CD4-positive, alpha-beta memory T cell (primary cell): ENCODE data around the gene PXYLP1. TPM values are rescaled to one million over a fixed set of nuclear protein-coding genes. Genes with fewer than 3 reads are reported as not detected.

Experiments
- CTCF ChIA-PET: fragments of 350-600 bp; sonication (Branson Sonifier 250); formaldehyde crosslinking; loops from one replicate; lab custom pipeline; 2021; ENCODE audit warnings: inconsistent platforms; ENCODE audit not compliant: partially characterized antibody; lab: Charles Lee
- POLR2A ChIA-PET: fragments of 350-600 bp; sonication (Branson Sonifier 250); formaldehyde crosslinking; loops from one replicate; lab custom pipeline; 2021; ENCODE audit not compliant: partially characterized antibody; lab: Charles Lee
- DNase-seq, 5 donors: peaks; one replicate each; pipeline versions ENCODE4 v3.0.0 to v3.0.0-alpha.2; 2020 to 2022; ENCODE audit warnings: mixed read lengths in 1 of 5
- H3K27ac ChIP-seq: one replicate; pipeline ENCODE4 v1.7.0; 2013; ENCODE audit warnings: low read depth, low read length
- H3K27me3 ChIP-seq: 2 replicates; pipeline ENCODE4 v1.7.0; 2013; ENCODE audit warnings: mild to moderate bottlenecking, low read length, moderate library complexity; ENCODE audit not compliant: insufficient read depth
- H3K36me3 ChIP-seq: 2 replicates; pipeline ENCODE4 v1.7.0; 2013; ENCODE audit warnings: mild to moderate bottlenecking, low read length, moderate library complexity; ENCODE audit not compliant: insufficient read depth
- H3K4me1 ChIP-seq: 2 replicates; pipeline ENCODE4 v1.7.0; 2013; ENCODE audit warnings: mild to moderate bottlenecking, low read length, moderate library complexity; ENCODE audit not compliant: insufficient read depth
- H3K4me3 ChIP-seq, 2 donors: one replicate each; pipeline ENCODE4 v1.7.0; 2013; ENCODE audit warnings: low read length in 2 of 2, mild to moderate bottlenecking in 1 of 2
- H3K9me3 ChIP-seq, 2 donors: one replicate each; pipeline ENCODE4 v1.7.0; 2013; ENCODE audit warnings: low read length in 2 of 2, control low read depth in 1 of 2; ENCODE audit not compliant: control insufficient read depth in 1 of 2
- H3K27ac Mint-ChIP-seq, 7 donors: one replicate each; pipeline ENCODE4 v1.8.0; 2020 to 2021; ENCODE audit warnings: mixed read lengths in 7 of 7, mild to moderate bottlenecking in 6 of 7, inconsistent platforms in 3 of 7, moderate library complexity in 3 of 7
- H3K27me3 Mint-ChIP-seq, 2 donors: one replicate each; pipeline ENCODE4 v1.8.0; 2020 to 2021; ENCODE audit warnings: mixed read lengths in 2 of 2
- H3K36me3 Mint-ChIP-seq, 2 donors: one replicate each; pipeline ENCODE4 v1.8.0; 2020 to 2021; ENCODE audit warnings: mixed read lengths in 2 of 2, inconsistent platforms in 1 of 2, mild to moderate bottlenecking in 1 of 2
- H3K4me1 Mint-ChIP-seq, 4 donors: one replicate each; pipeline ENCODE4 v1.8.0; 2020 to 2021; ENCODE audit warnings: mixed read lengths in 4 of 4, mild to moderate bottlenecking in 1 of 4
- H3K4me3 Mint-ChIP-seq, 8 donors: one replicate each; pipeline ENCODE4 v1.8.0; 2020 to 2021; ENCODE audit warnings: mixed read lengths in 8 of 8, mild to moderate bottlenecking in 7 of 8, moderate library complexity in 6 of 8, inconsistent platforms in 3 of 8
- H3K9me3 Mint-ChIP-seq, 8 donors: one replicate each; pipeline ENCODE4 v1.8.0; 2020 to 2021; ENCODE audit warnings: mixed read lengths in 8 of 8, mild to moderate bottlenecking in 5 of 8, inconsistent platforms in 3 of 8, moderate library complexity in 1 of 8
- intact Hi-C: fragments of 100-400 bp; cut with micrococcal nuclease; formaldehyde crosslinking; loops from one replicate; pipeline ENCODE4 v1.15.1; 2023
- polyA plus RNA-seq, 2 donors: library from polyadenylated mRNA; unstranded; fragments of 300-500 nt; fragmentation: Illumina TruSeq; gene quantifications; one replicate each; pipeline ENCODE4 v1.2.3, GENCODE V29; 2021
- total RNA-seq, 2 experiments: library from RNA; stranded (reverse); gene quantifications; one replicate each; pipeline ENCODE4 v1.2.3, GENCODE V29; 2021

The PXYLP1 gene
- total and polyA plus RNA-seq, 4 experiments from 2014 or later = 5.2 to 22.6 (median 12.0) TPM

DNA sequence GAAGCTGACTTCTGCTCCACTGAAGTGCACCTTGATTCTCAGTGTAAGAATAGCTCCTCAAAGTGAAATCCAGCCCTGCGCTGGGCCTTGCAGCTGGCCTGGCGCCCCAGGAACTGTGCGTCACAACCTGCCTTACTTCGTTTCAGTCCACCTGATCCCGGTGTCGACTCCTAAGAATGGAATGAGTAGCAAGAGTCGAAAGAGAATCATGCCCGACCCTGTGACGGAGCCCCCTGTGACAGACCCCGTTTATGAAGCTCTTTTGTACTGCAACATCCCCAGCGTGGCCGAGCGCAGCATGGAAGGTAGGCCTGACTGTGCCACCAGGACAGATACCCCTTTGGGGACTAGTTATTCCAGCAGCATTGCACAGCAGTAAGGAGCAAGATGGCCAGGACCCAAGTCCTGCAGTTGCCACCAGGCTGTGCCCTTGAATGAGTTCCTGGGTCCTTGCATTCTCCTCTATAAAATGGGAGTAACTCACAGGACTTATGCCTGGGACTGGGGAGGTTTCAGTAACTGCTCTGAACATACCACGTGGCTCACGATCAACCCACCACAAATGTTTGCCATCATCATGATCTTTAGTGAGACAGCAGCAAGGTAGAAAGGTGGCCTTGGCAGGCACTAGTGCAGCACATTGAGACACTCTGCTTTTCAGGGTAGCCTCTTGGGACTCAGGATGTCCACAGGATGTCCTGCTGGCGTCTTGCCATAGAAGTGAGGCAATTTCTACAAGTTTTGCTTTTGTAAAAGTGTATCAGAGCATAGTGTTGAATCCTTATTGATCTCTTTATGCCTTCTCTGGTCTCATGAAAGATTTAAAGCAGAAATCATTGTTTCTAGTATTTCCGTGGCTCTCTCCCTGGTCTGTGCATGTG, 46.8 kb downstream of the PXYLP1 start:
- intact Hi-C loops = loop anchor here (1.0 kb wide), 2 partner anchors 11 to 47 kb away; partner anchors contain the start of gene PXYLP1
- peak overlapping the region in 1 of 7 donors; percentile 36 for H3K27ac Mint-ChIP-seq
- H3K36me3 ChIP-seq = no peaks in the 10 kb centered on the region
- H3K36me3 Mint-ChIP-seq = peaks cover 20 to 27% of the 10 kb centered on the region in 2 donors
- H3K27me3 ChIP-seq = no peaks in the 10 kb centered on the region
- H3K4me1 ChIP-seq = peaks cover 23% of the 10 kb centered on the region
- H3K27ac ChIP-seq = no peak overlapping the region
- H3K4me3 ChIP-seq = no peak overlapping the region
- H3K27me3 Mint-ChIP-seq = no peaks in the 10 kb centered on the region
- DNase-seq = no peak
- H3K4me1 Mint-ChIP-seq = peaks cover 23 to 34% (median 27%) of the 10 kb centered on the region in 4 donors
- POLR2A ChIA-PET = interaction anchor here (1.2 to 4.0 kb wide), 3 partner anchors 11 to 46 kb away, joined by 5 to 36 read pairs (median 12); partner anchors contain the start of gene PXYLP1
- CTCF ChIA-PET = interaction anchor here (0.6 to 4.1 kb wide), 13 partner anchors 8 to 271 kb away, joined by 3 to 47 read pairs (median 4); partner anchors contain the start of gene PXYLP1
- H3K9me3 ChIP-seq = no peaks in the 10 kb centered on the region
- H3K9me3 Mint-ChIP-seq = no peaks in the 10 kb centered on the region
- no peak overlapping the region for H3K4me3 Mint-ChIP-seq

DNA sequence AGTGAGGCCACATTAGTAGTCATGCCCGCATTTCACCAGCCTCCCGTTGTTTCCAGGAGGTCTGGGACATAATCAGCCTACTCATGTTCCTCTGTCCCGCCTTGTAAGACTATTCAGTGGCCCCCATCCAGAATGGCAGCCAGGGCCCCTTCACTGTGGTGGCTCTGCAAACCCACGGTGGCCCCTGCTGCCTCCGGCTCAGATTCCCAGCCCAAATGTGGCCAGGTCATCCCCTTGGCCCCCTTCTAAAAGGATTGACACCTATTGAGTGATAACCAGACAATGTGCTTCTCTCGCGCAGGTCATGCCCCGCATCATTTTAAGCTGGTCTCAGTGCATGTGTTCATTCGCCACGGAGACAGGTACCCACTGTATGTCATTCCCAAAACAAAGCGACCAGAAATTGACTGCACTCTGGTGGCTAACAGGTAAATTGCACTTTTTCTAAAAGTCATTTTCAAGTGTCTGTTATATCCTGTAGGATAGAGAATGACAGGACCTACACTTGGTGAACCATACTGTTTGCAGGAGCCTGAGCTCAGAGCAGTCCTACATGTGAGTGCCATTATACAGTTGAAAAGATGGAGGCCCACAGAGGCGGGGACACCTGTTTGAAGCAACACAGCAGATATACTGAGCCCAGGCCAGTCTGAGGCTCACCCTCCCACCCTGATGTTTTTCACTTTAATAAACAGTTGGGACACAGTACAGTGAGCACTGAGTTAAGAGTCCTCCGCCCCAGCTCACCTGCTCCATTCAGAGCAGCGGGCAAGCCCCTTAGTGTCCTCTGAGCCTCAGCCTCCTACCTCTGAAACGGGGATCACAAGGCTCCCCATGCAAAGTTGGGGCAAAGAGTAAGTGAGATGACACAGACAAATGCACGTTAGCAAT, 47.7 kb downstream of the PXYLP1 start:
- intact Hi-C loops = loop anchor here (1.0 kb wide), 2 partner anchors 12 to 48 kb away; partner anchors contain the start of gene PXYLP1
- CTCF ChIA-PET = interaction anchor here (0.9 to 4.1 kb wide), 12 partner anchors 9 to 173 kb away, joined by 3 to 47 read pairs (median 3); partner anchors contain the start of gene PXYLP1
- Histone ChIP-seq H3K27ac (no peak overlapping the region), H3K4me1 (peaks cover 18% of the 10 kb centered on the region), H3K36me3 (no peaks in the 10 kb centered on the region), H3K9me3 (no peaks in the 10 kb centered on the region), H3K27me3 (no peaks in the 10 kb centered on the region), H3K4me3 (no peak overlapping the region)
- peak overlapping the region in 2 of 7 donors; percentile 36 to 48 for H3K27ac Mint-ChIP-seq
- peak in 4 of 5 donors; percentile 24 to 39 (median 26) for DNase-seq
- H3K4me3 Mint-ChIP-seq = peak overlapping the region in 2 of 8 donors; percentile 2 to 14
- no peaks in the 10 kb centered on the region for H3K27me3 Mint-ChIP-seq
- POLR2A ChIA-PET = interaction anchor here (1.2 to 4.0 kb wide), 2 partner anchors 12 to 47 kb away, joined by 12 to 36 read pairs; partner anchors contain the start of gene PXYLP1
- H3K36me3 Mint-ChIP-seq = peaks cover 27 to 35% of the 10 kb centered on the region in 2 donors
- peaks cover 16 to 25% (median 19%) of the 10 kb centered on the region in 4 donors for H3K4me1 Mint-ChIP-seq
- H3K9me3 Mint-ChIP-seq = no peaks in the 10 kb centered on the region

DNA sequence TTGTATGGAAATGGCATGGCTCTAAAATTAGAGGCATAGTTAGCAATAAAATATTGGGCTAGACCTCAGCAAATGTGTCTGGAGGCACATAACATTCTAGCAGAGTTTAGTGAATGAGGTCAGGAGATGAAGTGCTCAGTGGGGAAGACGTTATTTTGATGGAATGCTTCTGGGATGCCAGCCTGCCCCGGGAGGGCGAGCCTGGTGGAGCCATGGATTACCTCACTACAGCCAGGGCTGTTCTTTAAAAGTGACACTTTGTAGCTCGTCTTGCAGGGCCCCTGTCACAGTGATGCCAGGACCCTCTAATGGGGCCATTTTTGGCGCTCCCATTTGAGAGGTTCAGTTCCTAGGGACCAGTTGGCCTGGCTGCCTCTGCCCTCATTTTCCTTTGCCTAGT, 48.5 kb downstream of the PXYLP1 start:
- Mint-ChIP-seq H3K4me3 (no peak overlapping the region), H3K27ac (no peak overlapping the region), H3K36me3 (peaks cover 31 to 37% of the 10 kb centered on the region in 2 donors), H3K4me1 (peaks cover 9 to 17% (median 12%) of the 10 kb centered on the region in 4 donors), H3K27me3 (no peaks in the 10 kb centered on the region), H3K9me3 (no peaks in the 10 kb centered on the region)
- H3K4me1 ChIP-seq = peaks cover 11% of the 10 kb centered on the region
- POLR2A ChIA-PET = interaction anchor here (1.2 to 4.0 kb wide), 3 partner anchors 13 to 48 kb away, joined by 4 to 36 read pairs (median 12); partner anchors contain the start of gene PXYLP1
- no peaks in the 10 kb centered on the region for H3K27me3 ChIP-seq
- DNase-seq = no peak
- no peak overlapping the region for H3K4me3 ChIP-seq
- intact Hi-C loops = no loop called here
- no peak overlapping the region for H3K27ac ChIP-seq
- CTCF ChIA-PET = interaction anchor here (0.9 to 4.1 kb wide), 13 partner anchors 9 to 172 kb away, joined by 3 to 47 read pairs (median 3); partner anchors contain the start of gene PXYLP1
- no peaks in the 10 kb centered on the region for H3K9me3 ChIP-seq
- no peaks in the 10 kb centered on the region for H3K36me3 ChIP-seq

DNA sequence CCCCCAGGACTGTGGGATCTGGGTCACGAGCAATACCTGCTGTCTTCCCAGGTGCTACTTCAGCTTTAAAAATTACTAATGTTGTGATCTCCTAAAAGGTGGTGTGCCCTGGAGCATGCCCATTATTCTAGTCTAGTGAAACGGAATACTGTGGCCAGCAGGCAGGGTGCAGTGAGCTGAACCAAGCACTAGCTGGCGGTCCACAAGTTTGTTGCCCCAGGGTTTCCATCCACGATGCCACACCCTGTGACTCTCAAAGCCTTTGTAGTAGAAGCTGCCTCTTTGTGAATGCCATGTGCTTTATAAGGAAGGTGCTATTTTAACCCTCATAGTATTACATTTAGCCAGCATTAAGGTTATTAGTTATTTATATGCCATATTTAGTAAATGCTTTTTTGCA, 49.1 kb downstream of the PXYLP1 start:
- Histone ChIP-seq H3K4me1 (peaks cover 6% of the 10 kb centered on the region), H3K27me3 (no peaks in the 10 kb centered on the region), H3K4me3 (no peak overlapping the region), H3K9me3 (no peaks in the 10 kb centered on the region), H3K27ac (no peak overlapping the region), H3K36me3 (no peaks in the 10 kb centered on the region)
- Mint-ChIP-seq H3K9me3 (no peaks in the 10 kb centered on the region), H3K27ac (no peak overlapping the region), H3K4me3 (no peak overlapping the region), H3K4me1 (peaks cover 6 to 11% (median 7%) of the 10 kb centered on the region in 4 donors), H3K36me3 (peaks cover 31 to 37% of the 10 kb centered on the region in 2 donors), H3K27me3 (no peaks in the 10 kb centered on the region)
- no peak for DNase-seq
- intact Hi-C loops = no loop called here
- CTCF ChIA-PET = interaction anchor here (1.3 to 4.1 kb wide), 5 partner anchors 15 to 172 kb away, joined by 3 to 15 read pairs (median 3); partner anchors contain the start of gene PXYLP1
- POLR2A ChIA-PET = interaction anchor here (1.2 to 4.0 kb wide), 3 partner anchors 14 to 49 kb away, joined by 4 to 36 read pairs (median 11); partner anchors contain the start of gene PXYLP1

DNA sequence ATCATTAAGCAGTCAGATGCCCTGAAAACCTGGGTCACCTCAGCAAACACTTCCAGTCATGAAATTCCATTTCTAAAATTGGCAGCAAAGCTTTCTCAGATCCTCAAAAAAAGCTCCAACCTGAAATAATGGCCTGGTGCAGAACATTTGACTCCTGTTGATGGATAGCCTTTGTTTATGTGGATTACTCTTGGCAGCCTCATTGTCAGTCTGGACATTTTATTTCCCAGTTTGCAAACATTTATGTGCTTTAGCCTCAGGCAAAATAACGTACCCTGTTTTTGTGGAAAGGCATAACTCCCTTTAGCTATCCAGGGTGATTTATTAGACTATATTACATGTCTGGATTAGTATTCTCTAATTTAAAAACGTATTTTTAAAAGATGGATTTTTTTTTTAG, 53.9 kb downstream of the PXYLP1 start:
- Mint-ChIP-seq H3K9me3 (no peaks in the 10 kb centered on the region), H3K36me3 (peaks cover 55 to 56% of the 10 kb centered on the region in 2 donors), H3K27ac (peak overlapping the region in 1 of 7 donors; percentile 18), H3K4me3 (no peak overlapping the region), H3K27me3 (no peaks in the 10 kb centered on the region), H3K4me1 (peaks cover 0 to 3% (median 0%) of the 10 kb centered on the region in 4 donors)
- ChIA-PET CTCF (interaction anchor here (1.6 to 1.9 kb wide), 2 partner anchors 54 to 167 kb away, joined by 7 to 9 read pairs; partner anchors contain the start of gene PXYLP1), POLR2A (no interaction called here)
- H3K36me3 ChIP-seq = no peaks in the 10 kb centered on the region
- intact Hi-C loops = no loop called here
- no peak overlapping the region for H3K27ac ChIP-seq
- no peaks in the 10 kb centered on the region for H3K9me3 ChIP-seq
- no peak for DNase-seq
- no peaks in the 10 kb centered on the region for H3K27me3 ChIP-seq
- H3K4me1 ChIP-seq = no peaks in the 10 kb centered on the region
- no peak overlapping the region for H3K4me3 ChIP-seq

DNA sequence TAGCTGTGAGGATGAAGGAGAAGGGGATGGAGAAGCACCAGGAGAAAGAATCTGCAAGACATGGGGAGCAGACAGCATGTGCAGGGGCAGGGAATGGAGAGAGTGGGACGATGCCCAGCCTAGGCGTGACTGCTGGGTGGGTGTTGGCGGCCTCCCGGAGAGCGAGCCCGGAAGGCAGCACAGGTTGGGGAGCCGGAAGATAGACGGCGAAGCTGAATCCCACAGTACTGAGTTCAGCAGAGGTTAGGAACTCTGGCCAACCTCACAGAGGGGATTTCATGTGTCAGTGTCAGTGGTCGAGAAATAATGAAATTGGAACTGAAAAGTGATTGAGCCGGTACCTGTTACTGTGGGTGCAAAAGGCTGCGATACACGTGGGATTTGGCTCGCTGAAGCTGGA, 55.2 kb downstream of the PXYLP1 start:
- H3K9me3 ChIP-seq = no peaks in the 10 kb centered on the region
- no peaks in the 10 kb centered on the region for H3K4me1 ChIP-seq
- no peaks in the 10 kb centered on the region for H3K27me3 ChIP-seq
- Mint-ChIP-seq H3K4me3 (no peak overlapping the region), H3K27me3 (no peaks in the 10 kb centered on the region), H3K9me3 (no peaks in the 10 kb centered on the region), H3K4me1 (peaks cover 0 to 3% (median 0%) of the 10 kb centered on the region in 4 donors), H3K27ac (peak overlapping the region in 1 of 7 donors; percentile 32), H3K36me3 (peaks cover 54% of the 10 kb centered on the region in 2 donors)
- no peak for DNase-seq
- intact Hi-C loops = no loop called here
- ChIA-PET POLR2A (interaction anchor here (1.0 kb wide), 1 partner anchor 8 kb away, joined by 3 read pairs; no protein-coding TSS in a partner anchor), CTCF (interaction anchor here (0.9 to 1.5 kb wide), 3 partner anchors 9 to 30 kb away, joined by 3 to 4 read pairs (median 3); no protein-coding TSS in a partner anchor)
- no peak overlapping the region for H3K27ac ChIP-seq
- H3K36me3 ChIP-seq = no peaks in the 10 kb centered on the region
- H3K4me3 ChIP-seq = no peak overlapping the region
